IPS-18c (cell line): ENCODE measurements around the gene MICAL2.

Source experiments
- H3K4me3 ChIP-seq: 2 replicates; pipeline ENCODE4 v1.7.0; 2013; ENCODE audit warnings: low read depth, mild to moderate bottlenecking, low read length, moderate library complexity; ENCODE audit not compliant: insufficient read depth
- H3K9me3 ChIP-seq: one replicate; pipeline ENCODE4 v1.6.1; 2013; ENCODE audit warnings: mild to moderate bottlenecking, low read length, moderate library complexity; ENCODE audit not compliant: control insufficient read depth, insufficient read depth

The MICAL2 gene

DNA sequence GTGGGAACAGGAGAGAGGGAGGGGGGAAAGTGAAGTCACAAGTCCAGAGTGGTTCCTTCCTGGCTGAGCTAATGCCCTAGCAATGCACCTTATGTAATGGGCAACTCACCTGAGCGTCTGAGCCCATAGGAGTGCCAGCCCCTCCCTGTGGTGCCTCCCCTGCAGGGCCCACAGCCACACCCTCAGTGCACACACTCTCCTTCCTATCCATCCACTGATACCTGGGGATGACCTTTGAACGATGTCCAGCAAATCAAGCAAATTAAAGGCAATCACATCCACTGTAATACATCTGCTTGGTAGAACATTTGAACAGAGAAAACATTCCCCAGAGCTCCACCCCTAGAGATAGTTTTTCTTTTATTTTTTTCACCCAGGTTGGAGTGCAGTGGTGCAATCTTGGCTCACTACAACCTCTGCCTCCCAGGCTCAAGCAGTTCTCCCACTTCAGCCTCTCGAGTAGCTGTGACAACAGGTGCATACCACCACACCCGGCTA, 19.6 kb upstream of the MICAL2 start:
- H3K4me3 ChIP-seq: no peak overlapping the region
- no peaks in the 10 kb centered on the region for H3K9me3 ChIP-seq

DNA sequence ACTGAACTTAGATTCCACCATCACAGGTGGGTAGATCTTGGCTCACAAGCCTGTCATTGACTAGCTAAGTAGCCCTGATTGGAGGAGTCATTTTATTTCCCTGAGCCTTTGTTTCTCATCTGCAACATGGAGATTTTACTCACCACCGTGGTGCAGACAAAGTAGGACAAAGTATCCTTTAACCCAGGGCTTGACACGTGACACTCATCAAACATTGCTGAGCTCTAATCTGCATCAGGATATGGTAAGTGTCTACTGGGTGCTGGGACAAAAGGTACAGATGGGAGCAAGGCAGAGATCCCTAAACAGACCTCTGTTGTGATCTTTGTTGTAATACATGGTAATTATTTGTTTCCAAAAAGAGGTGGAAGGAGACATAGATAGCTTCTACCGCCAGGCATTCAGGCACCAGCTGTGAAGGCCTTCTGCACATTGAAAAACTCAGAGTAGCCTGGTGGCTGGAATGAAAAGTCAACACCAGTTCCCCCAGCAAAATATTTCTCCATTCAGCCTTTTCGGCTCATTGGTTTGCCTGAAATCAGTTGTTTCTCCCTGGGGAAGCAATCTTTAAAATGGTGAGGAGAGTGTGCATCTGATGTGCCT, 18.3 kb upstream of the MICAL2 start:
- H3K4me3 ChIP-seq: no peak overlapping the region
- no peaks in the 10 kb centered on the region for H3K9me3 ChIP-seq

DNA sequence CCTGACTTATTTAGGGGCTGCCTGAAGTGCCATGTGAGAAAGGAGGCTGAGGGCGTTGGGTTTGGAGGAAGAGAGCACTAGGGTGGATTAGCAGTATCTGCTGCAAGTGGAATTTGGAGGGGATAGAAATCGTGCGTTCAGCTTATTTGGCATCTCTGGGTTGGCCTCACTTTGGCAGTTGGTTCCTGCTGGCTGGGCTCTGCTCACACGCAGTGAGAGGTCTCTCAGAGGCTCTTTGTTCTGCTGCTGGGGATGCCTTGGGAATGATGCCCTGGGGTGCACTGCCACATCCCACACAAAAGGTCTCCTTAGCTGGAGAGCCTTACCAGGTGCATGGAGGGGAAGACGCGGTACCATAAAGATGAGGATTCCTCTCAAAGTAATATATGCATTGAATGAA, 17.7 kb upstream of the MICAL2 start:
- Histone ChIP-seq H3K9me3 (no peaks in the 10 kb centered on the region), H3K4me3 (no peak overlapping the region)

DNA sequence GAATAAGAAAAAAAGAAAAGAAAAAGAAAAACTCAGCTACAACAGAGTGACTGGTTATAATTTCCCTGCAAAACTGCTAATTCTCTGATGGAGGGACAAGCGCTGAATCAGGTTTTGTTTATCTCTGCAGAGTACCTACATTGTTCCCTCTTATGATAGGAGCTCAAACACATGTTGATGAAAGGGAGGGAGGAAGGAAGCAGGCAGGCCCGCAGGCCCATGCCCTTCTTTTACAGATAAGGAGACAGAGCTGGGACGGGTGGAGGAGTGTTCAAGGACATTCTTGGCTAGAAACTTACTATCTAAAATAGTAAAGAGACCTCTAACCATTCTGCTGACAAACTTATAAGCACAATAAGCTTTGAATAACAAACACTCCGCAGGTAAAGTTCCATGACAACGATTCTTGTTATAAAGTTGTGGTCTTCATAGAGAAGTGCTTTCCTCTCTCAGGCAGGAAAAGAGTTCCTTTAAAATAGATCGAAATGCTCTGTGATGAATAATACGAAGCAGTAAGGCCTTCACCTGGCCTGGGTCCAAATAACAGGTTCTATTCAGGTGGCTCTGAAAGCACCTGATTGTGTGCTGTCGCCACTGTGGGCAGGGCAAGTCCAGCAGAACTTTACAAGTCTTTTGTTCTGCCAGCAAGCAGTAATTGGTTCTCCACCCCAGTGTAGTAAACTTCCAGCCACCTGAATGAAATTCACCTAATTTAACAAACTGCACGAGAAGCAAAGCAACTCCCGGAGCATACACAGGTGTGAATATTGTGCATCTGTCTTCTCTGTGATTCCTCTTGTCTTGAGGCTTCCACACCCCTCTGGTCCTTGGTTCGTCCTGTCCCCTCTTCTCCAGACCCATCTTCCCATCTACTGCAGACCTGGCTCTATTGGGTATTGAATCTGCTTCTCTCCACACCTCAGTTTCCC, 15.3 kb upstream of the MICAL2 start:
- no peak overlapping the region for H3K4me3 ChIP-seq
- H3K9me3 ChIP-seq: no peaks in the 10 kb centered on the region

DNA sequence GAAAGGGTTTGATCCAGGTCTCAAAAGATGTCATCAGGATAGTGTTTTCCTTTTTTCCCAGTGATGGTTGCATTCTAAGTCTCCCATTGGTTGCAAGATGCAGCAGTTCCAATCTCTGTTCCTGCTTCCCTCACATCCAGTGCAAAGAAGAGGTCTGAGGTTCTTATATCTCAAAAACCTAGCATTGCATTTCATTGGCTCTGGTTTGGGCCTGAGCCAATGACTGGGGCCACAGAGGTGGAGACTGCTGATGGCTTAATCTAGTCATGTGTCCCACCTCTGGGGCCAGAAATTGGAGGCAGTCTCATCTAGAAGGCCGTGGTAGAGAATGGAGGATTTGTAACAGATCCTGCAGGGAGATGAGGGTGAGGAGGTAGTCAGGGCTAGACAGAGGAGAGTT, 13.2 kb upstream of the MICAL2 start:
- Histone ChIP-seq H3K9me3 (no peaks in the 10 kb centered on the region), H3K4me3 (no peak overlapping the region)

DNA sequence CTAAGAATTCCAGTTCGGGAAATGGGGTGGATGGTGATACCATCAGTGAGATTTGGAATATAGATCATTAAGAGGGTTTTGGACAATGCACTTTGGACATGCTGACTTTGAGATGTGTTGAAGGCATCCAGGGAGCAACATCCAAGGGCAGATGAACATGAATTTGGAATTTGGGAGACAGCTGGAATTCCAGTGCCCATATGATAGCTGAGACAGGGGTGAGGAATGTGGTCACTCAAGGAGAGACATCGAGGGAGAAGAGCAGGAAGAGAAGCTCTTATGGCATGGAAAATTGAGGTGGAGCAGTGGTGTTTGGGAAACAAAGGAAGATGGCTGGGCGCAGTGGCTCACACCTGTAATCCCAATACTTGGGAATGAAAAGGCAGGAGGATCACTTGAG, 11.8 kb upstream of the MICAL2 start:
- H3K4me3 ChIP-seq: no peak overlapping the region
- H3K9me3 ChIP-seq: no peaks in the 10 kb centered on the region

DNA sequence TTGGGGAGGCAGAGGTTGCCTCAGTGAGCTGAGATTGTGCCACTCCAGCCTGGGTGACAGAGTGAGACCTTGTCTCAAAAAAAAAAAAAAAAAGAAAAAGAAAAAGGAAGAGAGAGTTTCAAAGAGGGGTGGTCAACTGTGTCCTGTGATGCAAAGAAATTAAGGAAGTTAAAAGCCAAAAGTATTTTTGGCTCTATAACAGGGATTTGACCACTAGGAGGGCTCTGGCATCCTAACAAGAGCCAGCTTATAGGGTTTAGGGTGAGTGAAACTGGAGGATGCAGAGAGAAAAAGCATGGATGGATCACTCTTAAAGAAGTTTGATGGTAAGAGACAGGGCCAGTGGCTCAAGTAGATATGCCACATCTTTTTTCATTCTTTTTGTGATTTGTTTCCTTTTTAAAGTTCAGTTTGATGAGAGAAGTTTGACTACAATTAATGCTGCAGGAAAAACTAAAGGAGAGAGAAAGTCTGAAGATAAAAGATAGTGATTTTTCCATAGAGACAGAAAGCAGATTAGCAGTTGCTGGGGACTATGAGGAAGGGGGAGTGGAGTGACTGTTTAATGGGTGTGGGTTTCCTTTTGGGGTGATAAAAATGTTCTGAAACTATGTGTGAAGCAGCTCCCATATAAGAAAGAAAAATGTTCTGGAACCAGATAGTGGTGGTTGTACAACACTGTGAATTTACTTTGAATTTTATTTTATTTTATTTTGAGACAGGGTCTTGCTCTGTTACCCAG, 11.1 kb upstream of the MICAL2 start:
- no peak overlapping the region for H3K4me3 ChIP-seq
- no peaks in the 10 kb centered on the region for H3K9me3 ChIP-seq

DNA sequence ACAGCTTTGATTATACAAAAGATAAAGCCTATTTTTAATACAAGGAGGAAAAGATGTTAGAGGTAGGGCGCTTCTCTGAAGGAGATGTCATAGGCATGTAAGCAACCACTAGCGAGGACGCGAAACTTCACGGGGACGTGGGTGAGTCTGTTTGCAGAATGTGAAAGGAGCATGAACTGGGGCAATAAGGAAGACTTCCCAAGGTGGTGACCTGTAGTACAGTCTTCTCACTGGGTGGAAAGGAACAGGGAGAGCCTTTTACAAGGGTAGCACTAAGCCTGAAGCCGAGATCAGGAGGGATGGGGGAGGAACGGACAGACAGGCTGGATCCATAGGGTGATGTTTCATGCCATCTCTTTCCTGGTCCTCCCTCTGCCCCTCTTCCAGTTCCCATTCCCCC, 10.0 kb upstream of the MICAL2 start:
- Histone ChIP-seq H3K4me3 (no peak overlapping the region), H3K9me3 (no peaks in the 10 kb centered on the region)

DNA sequence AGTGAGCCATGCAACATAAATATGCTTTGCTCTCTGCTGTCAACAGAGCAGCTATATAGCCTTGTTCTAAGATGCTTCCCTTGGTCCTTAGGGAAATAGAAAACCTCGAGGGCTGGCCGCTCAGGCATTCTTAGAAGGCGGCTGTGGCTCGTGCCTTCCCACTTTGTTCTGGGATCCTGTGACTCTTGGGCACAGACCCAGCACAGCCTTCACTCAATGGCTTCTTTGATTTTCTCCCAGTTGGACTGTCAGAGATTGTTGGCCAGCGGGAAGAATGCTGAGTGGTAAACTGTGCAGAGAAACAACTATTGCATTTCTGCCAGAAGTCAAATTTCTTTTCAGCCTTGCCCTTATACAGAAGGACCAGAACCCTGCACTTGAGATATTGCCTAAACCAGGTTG, 9.5 kb upstream of the MICAL2 start:
- H3K4me3 ChIP-seq: no peak overlapping the region
- H3K9me3 ChIP-seq: no peaks in the 10 kb centered on the region

DNA sequence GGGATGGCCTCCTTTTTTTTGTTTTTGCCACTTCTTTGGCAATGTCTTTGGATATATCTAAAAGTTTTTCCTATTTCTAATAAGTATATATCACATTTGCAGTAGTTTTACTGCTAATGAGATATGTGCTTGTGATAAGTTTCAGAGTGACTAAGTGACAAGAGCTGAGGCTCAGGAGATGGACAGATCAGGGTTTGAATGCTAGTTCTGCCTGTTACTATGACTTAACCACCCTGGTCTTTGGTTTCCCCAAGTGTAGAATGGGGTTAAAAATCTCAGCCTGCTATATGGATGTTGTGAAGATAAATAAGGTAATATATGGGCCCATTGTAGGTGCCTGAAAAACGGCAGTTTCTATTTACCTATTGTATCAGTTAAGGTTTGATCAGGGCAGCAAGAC, 9.1 kb upstream of the MICAL2 start:
- Histone ChIP-seq H3K9me3 (no peaks in the 10 kb centered on the region), H3K4me3 (no peak overlapping the region)

DNA sequence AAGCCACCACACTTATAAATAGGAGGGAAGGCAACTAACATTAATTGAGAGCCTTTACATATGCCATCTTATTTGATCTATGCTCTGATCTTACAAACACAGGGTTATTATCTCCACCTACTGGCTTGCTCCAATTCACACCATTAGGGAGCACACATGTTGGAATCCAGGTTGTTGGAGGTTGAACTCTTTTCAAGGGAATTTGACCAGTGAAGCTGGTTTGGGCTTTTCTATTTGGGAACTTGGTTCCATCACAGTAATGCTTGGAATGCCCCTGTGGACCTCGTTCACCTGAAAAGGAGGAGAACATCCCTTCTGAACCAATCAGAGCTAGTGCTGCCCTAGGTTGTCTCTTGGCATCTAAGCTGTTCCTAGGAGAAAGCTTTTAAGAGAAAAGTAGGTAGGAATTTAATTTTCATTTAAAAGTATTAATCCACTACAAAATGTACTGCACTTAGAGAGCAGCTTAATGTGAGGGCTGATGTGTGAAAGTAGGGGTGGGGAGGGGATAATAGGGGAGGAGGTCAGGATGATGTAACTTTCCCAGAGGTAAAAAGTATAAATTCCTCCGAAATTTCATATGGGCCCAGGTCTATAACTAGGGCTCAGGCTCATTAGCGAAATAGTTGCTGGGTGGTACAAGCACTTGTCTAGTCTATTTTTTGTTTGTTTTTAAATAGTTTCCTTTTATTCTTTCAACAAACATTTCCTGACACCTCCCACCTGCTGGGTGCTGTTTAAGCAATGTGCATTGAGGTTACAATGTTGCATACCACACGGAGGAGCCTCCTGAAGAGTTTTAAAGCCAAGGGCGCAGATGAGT, 7.6 kb upstream of the MICAL2 start:
- Histone ChIP-seq H3K9me3 (no peaks in the 10 kb centered on the region), H3K4me3 (no peak overlapping the region)

DNA sequence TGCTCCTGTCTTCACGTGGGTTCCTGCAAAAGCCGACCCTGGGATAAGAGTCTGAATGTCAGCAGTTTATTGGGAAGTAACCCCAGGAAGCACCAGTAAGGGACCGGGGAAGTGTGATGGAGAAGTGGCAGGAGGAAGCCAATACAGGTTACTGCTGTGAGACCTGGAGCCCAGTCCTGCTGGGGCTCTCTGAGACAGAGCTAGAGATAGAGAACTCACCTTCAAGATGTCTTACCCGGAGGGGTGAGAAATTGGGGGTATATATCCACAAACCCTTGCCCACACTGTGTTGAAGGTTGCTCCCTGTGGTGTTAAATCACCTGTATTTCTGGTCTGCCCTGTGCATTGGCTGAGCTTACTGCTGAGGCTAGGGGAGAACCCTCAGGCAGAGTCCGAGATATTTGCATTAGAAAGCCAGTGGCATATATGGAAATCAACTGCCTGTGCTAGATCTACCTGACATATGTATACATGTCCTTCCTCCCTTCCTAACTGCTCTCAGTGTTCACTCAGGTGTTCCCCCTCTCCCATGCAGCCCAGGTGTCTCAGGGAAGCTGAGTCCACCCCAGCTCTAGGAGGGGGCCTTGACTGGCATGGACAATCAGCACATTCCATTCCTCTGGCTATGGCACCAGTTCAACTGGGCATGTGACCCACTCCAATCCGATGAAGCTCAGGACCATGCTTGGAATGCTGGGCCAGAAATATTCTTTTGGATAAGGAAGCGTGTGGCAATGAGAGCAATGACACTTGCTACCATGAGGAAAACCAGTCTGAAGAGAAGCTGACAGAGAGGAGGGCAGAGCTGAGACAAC, 6.8 kb upstream of the MICAL2 start:
- H3K9me3 ChIP-seq: no peaks in the 10 kb centered on the region
- no peak overlapping the region for H3K4me3 ChIP-seq

DNA sequence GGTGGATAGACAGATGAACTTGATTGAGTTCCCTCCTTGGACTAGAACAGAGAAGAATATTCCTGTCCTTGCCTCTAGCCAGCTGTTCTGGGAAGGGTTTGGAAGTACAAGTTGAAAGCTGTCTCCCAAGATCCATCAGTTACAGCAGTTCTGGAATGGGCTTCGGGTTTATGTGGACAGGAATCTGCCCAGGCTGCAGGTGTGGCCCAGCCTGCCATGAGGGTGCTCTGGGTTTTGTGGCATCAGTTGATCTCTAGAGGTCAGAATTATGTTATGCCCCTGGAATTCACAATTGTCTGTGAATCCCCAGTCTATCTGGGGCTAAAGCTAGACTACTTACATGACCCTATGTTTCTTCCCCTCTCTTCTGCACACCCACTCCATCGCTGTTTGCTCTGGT, 4.9 kb upstream of the MICAL2 start:
- no peak overlapping the region for H3K4me3 ChIP-seq
- no peaks in the 10 kb centered on the region for H3K9me3 ChIP-seq

DNA sequence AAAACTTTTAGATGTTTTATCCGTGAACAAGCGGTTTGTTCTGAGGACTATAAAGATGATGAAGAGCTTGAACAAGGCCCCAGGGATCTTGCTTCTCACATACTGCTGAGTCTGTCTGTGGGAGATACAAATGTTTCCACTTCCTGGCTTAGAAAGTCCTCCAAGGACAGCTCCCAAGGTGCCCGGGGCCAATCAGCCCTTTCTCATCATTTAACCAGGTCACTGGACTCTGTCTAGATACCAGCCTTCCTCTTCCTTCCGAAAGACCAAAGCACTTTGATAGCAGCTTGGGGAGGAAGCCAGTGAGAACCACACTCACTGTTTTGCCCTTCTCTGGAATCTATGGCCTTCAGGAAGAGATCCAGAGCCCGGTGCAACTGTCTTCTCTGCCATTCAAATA, 4.3 kb upstream of the MICAL2 start:
- H3K9me3 ChIP-seq: no peaks in the 10 kb centered on the region
- H3K4me3 ChIP-seq: no peak overlapping the region

DNA sequence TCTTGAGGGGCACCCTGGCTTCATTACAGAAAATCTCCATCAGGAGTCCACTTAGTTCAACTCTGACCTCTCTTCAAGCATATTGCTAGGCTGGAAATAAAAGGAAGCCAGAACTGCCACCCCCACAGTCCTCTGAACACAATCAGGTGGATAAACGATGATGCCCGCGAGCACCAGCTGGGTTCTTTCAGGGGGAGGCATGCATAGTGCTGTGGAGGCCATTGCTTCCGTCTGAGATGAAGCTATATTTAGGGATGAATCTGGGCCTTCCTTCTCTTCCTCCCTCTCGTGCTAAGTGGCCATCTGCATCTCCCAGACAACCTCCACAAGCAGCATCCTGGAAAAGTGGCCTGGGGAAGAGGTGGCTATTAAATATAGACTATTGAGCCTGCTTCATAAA, 3.9 kb upstream of the MICAL2 start:
- H3K9me3 ChIP-seq: no peaks in the 10 kb centered on the region
- no peak overlapping the region for H3K4me3 ChIP-seq

DNA sequence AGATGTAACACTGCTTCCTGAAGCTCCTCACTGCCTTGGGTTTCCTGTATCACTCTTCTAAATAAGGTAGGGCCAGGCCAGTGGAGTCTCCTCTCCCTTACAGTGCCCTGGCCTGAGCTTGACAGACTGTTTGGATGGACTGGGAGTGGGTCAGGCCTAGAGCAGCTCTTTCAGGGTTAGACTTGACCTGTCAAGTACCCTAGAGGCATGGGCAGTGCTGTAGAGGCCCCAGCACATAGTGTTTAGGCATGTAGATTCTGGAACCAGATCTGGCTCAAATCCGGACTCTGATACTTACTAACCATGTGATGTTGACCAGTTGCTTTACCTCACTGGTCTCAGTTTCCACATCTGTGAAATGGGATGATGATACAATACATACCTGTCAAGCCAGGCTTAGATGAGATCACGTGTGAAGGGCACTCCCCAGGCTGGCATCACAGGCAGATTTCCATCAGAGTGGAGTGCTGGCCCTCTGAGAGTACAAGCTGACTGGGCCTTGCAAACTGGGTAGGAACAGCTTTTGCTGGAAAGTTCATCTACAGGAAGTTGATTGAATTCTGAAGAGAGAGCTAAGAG, 1.4 kb upstream of the MICAL2 start:
- Histone ChIP-seq H3K4me3 (no peak overlapping the region), H3K9me3 (no peaks in the 10 kb centered on the region)
